Natural killer cell (primary cell): ENCODE measurements around the gene OVCH2. TPM values are rescaled to one million over a fixed set of nuclear protein-coding genes. Genes with fewer than 3 reads are reported as not detected.

ENCODE experiments used
- ATAC-seq, 3 donors: fragments of 150-1000 bp in 2 of 3; fragments of 200-7000 bp in 1 of 3; cut with Tn5 transposase; 1 replicate in 1 of 3; 2 replicates in 2 of 3; pipeline ENCODE4 v1.10.0; 2021; ENCODE audit warnings: mild to moderate bottlenecking in 2 of 3, moderate library complexity in 2 of 3
- DNase-seq, 2 donors: peaks; one replicate each; pipeline versions ENCODE4 v3.0.0 to v3.0.0-alpha.2; 2013 to 2021; ENCODE audit warnings: mixed read lengths in 1 of 2
- H3K27ac ChIP-seq: one replicate; pipeline ENCODE4 v1.5.1; 2013; ENCODE audit warnings: mild to moderate bottlenecking, low read length
- H3K27me3 ChIP-seq: one replicate; pipeline ENCODE4 v1.6.1; 2013; ENCODE audit warnings: low read length; ENCODE audit not compliant: control insufficient read depth, insufficient read depth
- H3K36me3 ChIP-seq: one replicate; pipeline ENCODE4 v1.6.1; 2013; ENCODE audit warnings: low read length; ENCODE audit not compliant: control insufficient read depth, insufficient read depth
- H3K4me1 ChIP-seq: one replicate; pipeline ENCODE4 v1.6.1; 2013; ENCODE audit warnings: low read length; ENCODE audit not compliant: control insufficient read depth, insufficient read depth
- H3K4me3 ChIP-seq: one replicate; pipeline ENCODE4 v1.5.1; 2013; ENCODE audit warnings: low read length
- H3K9me3 ChIP-seq: one replicate; pipeline ENCODE4 v1.6.1; 2013; ENCODE audit warnings: low read length; ENCODE audit not compliant: control insufficient read depth, insufficient read depth
- H3K27ac Mint-ChIP-seq, 2 donors: one replicate each; pipeline ENCODE4 v1.8.0; 2022; ENCODE audit warnings: mild to moderate bottlenecking in 2 of 2, mixed read lengths in 2 of 2, moderate library complexity in 1 of 2
- H3K27me3 Mint-ChIP-seq, 2 donors: one replicate each; pipeline ENCODE4 v1.8.0; 2022; ENCODE audit warnings: low read depth in 2 of 2, mixed read lengths in 2 of 2
- H3K36me3 Mint-ChIP-seq: one replicate; pipeline ENCODE4 v1.8.0; 2022; ENCODE audit warnings: mixed read lengths
- H3K4me1 Mint-ChIP-seq, 2 donors: one replicate each; pipeline ENCODE4 v1.8.0; 2022; ENCODE audit warnings: mixed read lengths in 2 of 2
- H3K4me3 Mint-ChIP-seq: one replicate; pipeline ENCODE4 v1.8.0; 2022; ENCODE audit warnings: mild to moderate bottlenecking, moderate library complexity, mixed read lengths
- H3K9me3 Mint-ChIP-seq, 2 donors: one replicate each; pipeline ENCODE4 v1.8.0; 2022; ENCODE audit warnings: mixed read lengths in 2 of 2
- WGBS: methylation state at CpG from one replicate; pipeline ENCODE4 v1.1.7; 2013; ENCODE audit warnings: missing lambda C conversion rate; ENCODE audit not compliant: insufficient coverage; 5-methylcytosine and 5-hydroxymethylcytosine counted together
- intact Hi-C: fragments of 100-400 bp; cut with micrococcal nuclease; formaldehyde crosslinking; loops from one replicate; pipeline ENCODE4 v1.14.2; 2022
- total RNA-seq, 4 donors: library from RNA; stranded (reverse); fragments of 120-200 nt in 1 of 4; gene quantifications; one replicate each; pipeline versions ENCODE4 v1.2.3 to v1.2.4, GENCODE V29; 2013 to 2022
- TF ChIP-seq, protein P1 (sequence below): fragments of 200-600 bp; IDR thresholded peaks from one replicate; pipeline ENCODE4 v1.8.0; 2022; ENCODE audit warnings: antibody characterized with exemption

Gene OVCH2
- total RNA-seq, 3 donors from 2014 or later (not counting 1 experiment from before 2014, with no cell fraction given), result not detected

DNA sequence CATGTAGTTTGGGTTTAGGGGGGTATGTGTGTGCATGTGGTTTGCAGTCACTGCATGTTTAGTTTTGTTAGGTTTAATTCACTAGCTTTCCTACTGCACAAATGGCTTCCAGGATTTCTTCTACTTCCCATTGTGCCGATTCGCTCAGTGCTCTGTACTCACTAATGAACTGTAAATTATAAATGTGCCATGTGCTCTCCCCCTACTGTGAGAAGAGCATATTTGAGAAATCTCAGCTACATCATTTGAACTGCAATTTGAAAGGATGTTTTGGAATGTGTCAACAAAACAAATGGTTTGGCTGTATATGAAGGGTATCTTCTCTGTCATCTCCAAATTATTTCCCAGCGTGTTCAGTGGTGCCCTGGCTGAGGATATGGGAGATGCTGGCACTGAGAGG, 61.1 kb downstream of the OVCH2 start:
- Histone ChIP-seq H3K27me3 (no peaks in the 10 kb centered on the region), H3K36me3 (peaks cover 14% of the 10 kb centered on the region), H3K4me1 (no peaks in the 10 kb centered on the region), H3K4me3 (no peak overlapping the region), H3K9me3 (no peaks in the 10 kb centered on the region), H3K27ac (no peak overlapping the region)
- DNase-seq (no peak), ATAC-seq (no peak)
- intact Hi-C loops, result no loop called here
- Mint-ChIP-seq H3K4me1 (no peaks in the 10 kb centered on the region), H3K27ac (no peak overlapping the region), H3K4me3 (no peak overlapping the region), H3K36me3 (no peaks in the 10 kb centered on the region), H3K9me3 (no peaks in the 10 kb centered on the region), H3K27me3 (no peaks in the 10 kb centered on the region)
- TF ChIP-seq, protein P1, sequence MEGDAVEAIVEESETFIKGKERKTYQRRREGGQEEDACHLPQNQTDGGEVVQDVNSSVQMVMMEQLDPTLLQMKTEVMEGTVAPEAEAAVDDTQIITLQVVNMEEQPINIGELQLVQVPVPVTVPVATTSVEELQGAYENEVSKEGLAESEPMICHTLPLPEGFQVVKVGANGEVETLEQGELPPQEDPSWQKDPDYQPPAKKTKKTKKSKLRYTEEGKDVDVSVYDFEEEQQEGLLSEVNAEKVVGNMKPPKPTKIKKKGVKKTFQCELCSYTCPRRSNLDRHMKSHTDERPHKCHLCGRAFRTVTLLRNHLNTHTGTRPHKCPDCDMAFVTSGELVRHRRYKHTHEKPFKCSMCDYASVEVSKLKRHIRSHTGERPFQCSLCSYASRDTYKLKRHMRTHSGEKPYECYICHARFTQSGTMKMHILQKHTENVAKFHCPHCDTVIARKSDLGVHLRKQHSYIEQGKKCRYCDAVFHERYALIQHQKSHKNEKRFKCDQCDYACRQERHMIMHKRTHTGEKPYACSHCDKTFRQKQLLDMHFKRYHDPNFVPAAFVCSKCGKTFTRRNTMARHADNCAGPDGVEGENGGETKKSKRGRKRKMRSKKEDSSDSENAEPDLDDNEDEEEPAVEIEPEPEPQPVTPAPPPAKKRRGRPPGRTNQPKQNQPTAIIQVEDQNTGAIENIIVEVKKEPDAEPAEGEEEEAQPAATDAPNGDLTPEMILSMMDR, result no peak
- 100% methylated on average over 2 of the region's 3 CpGs for WGBS

DNA sequence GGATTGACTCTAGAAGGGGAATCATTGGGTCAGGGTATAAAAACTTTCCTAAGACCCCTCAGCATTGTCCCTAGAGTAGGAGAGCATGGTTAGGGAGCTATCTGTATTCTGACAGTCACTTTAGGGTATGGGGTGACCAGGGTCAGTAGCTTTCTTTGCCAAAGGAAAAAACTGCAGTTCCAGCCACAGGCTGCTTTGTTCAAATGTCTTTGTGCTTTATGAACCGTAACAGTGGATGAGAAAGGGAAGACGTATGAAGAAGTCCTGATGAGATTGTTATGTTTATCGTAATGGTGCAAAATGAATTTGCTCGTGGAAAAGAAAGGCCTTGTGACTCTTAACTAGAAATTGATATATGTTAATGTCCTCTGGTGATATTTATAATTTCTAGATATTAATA, 63.0 kb downstream of the OVCH2 start:
- Histone ChIP-seq H3K27ac (no peak overlapping the region), H3K4me3 (no peak overlapping the region), H3K9me3 (no peaks in the 10 kb centered on the region), H3K27me3 (no peaks in the 10 kb centered on the region), H3K36me3 (peaks cover 9% of the 10 kb centered on the region), H3K4me1 (no peaks in the 10 kb centered on the region)
- no peak for DNase-seq
- Mint-ChIP-seq H3K9me3 (no peaks in the 10 kb centered on the region), H3K36me3 (no peaks in the 10 kb centered on the region), H3K4me3 (no peak overlapping the region), H3K27me3 (no peaks in the 10 kb centered on the region), H3K27ac (no peak overlapping the region), H3K4me1 (no peaks in the 10 kb centered on the region)
- 94% methylated on average over 4 of the region's 4 CpGs for WGBS
- TF ChIP-seq, protein P1, result no peak
- no peak for ATAC-seq
- intact Hi-C loops, result no loop called here

DNA sequence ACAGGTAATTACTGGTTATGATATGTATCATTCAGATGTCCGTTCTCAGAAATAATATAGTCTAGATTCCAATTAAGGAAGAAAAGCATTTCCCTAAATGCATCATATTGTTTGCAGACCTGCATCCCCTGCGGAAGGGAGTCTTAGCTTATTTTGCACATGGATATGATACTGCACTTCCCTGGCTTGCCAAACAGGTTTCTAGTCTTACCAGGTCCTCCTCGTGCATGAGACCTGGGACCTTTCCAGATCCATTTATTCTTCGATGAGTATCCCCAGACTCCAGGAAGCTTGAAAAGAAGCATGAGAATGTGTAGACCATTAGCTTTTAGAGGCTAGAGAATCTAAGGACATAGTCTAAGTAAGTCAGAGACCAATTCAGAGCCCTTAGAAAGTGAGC, 63.5 kb downstream of the OVCH2 start:
- no peaks in the 10 kb centered on the region for H3K27me3 Mint-ChIP-seq
- intact Hi-C loops, result no loop called here
- no peaks in the 10 kb centered on the region for H3K36me3 Mint-ChIP-seq
- Histone ChIP-seq H3K9me3 (no peaks in the 10 kb centered on the region), H3K27ac (no peak overlapping the region), H3K4me1 (no peaks in the 10 kb centered on the region), H3K27me3 (no peaks in the 10 kb centered on the region), H3K4me3 (no peak overlapping the region), H3K36me3 (peaks cover 9% of the 10 kb centered on the region)
- no peak overlapping the region for H3K27ac Mint-ChIP-seq
- TF ChIP-seq, protein P1, result no peak
- H3K9me3 Mint-ChIP-seq, result no peaks in the 10 kb centered on the region
- no peak for DNase-seq
- WGBS, result 73% methylated on average over 4 of the region's 4 CpGs
- H3K4me3 Mint-ChIP-seq, result no peak overlapping the region
- ATAC-seq, result no peak
- no peaks in the 10 kb centered on the region for H3K4me1 Mint-ChIP-seq

DNA sequence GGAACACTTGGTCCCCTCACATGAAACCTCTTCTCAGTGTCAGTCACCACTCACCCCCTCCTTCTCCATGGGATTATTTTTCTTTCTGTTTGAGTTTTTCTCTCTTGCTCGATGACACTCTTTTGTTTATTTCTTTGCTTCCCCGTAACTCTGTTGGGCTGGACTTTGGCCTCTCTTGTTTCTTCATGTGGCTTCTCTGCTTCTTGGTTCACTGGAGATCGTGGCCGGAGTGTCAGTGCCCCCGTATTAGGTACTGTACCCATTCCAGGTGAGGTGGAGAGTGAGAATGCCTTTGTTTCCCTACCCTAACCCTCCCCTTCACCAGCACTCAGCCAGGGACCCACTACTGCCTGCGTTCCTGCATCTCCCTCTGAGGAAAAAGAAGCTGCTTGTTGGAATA, 65.5 kb downstream of the OVCH2 start:
- Mint-ChIP-seq H3K36me3 (no peaks in the 10 kb centered on the region), H3K27ac (no peak overlapping the region)
- H3K36me3 ChIP-seq, result peaks cover 12% of the 10 kb centered on the region

More for the DNA sequence above, 65.5 kb downstream of the OVCH2 start:
- H3K4me3 Mint-ChIP-seq, result no peak overlapping the region
- Histone ChIP-seq H3K4me1 (no peaks in the 10 kb centered on the region), H3K4me3 (no peak overlapping the region), H3K27me3 (no peaks in the 10 kb centered on the region), H3K27ac (no peak overlapping the region), H3K9me3 (no peaks in the 10 kb centered on the region)
- TF ChIP-seq, protein P1, result no peak
- H3K27me3 Mint-ChIP-seq, result no peaks in the 10 kb centered on the region
- whole genome bisulfite sequencing, result 91% methylated on average over 4 of the region's 6 CpGs
- ATAC-seq, result no peak
- H3K4me1 Mint-ChIP-seq, result no peaks in the 10 kb centered on the region
- DNase-seq, result no peak
- intact Hi-C loops, result no loop called here
- no peaks in the 10 kb centered on the region for H3K9me3 Mint-ChIP-seq
